Spinal cord (tissue), 10 donors: ENCODE data around the gene HUNK. TPM values are rescaled to one million over a fixed set of nuclear protein-coding genes. Genes with fewer than 3 reads are reported as not detected.
"Not testable (repeated sequence)": the region's sequence is repeated elsewhere in the genome, so short reads cannot be mapped to it uniquely, and the experiment has no call there.

ENCODE experiments used
- DNase-seq, 6 donors: peaks; one replicate each; pipeline versions ENCODE4 v3.0.0 to v3.0.0-alpha.2; 2013 to 2015; ENCODE audit warnings: low spot score in 6 of 6, low read depth in 4 of 6
- H3K27ac ChIP-seq: one replicate; pipeline ENCODE4 v1.5.1; 2013; ENCODE audit warnings: low read depth, low read length, control low read depth
- H3K27me3 ChIP-seq: one replicate; pipeline ENCODE4 v1.6.1; 2013; ENCODE audit warnings: low read length; ENCODE audit not compliant: control insufficient read depth, insufficient read depth
- H3K36me3 ChIP-seq: one replicate; pipeline ENCODE4 v1.6.1; 2013; ENCODE audit warnings: low read length; ENCODE audit not compliant: control insufficient read depth, insufficient read depth
- H3K4me1 ChIP-seq: one replicate; pipeline ENCODE4 v1.6.1; 2013; ENCODE audit warnings: low read length; ENCODE audit not compliant: control insufficient read depth, insufficient read depth
- H3K4me3 ChIP-seq: one replicate; pipeline ENCODE4 v1.5.1; 2013; ENCODE audit warnings: low read depth, low read length, control low read depth
- H3K9me3 ChIP-seq: one replicate; pipeline ENCODE4 v1.6.1; 2013; ENCODE audit warnings: low read length; ENCODE audit not compliant: control insufficient read depth, insufficient read depth
- WGBS: methylation state at CpG from one replicate; pipeline ENCODE4 v1.1.5; 2013; ENCODE audit warnings: missing lambda C conversion rate; ENCODE audit not compliant: insufficient coverage; 5-methylcytosine and 5-hydroxymethylcytosine counted together
- polyA plus RNA-seq, 2 donors: library from polyadenylated mRNA; unstranded; fragments of 120-200 nt; gene quantifications; one replicate each; pipeline ENCODE4 v1.2.1, GENCODE V29; 2013; ENCODE audit not compliant: insufficient read length in 2 of 2
- total RNA-seq, 2 donors: library from RNA; depleted of rRNA in 1 of 2; stranded (reverse); fragments of 120-200 nt in 1 of 2; fragments of >200 nt in 1 of 2; gene quantifications; one replicate each; pipeline versions ENCODE4 v1.2.3 to v1.2.4, GENCODE V29; 2013 to 2014
- donor health status: healthy.

HUNK gene
- total and polyA plus RNA-seq, 4 donors, result 3.0 to 8.2 (median 6.3) TPM

GRCh38 chr21:32015461-32016139, 142.8 kb downstream of the HUNK start:
- H3K27ac ChIP-seq, result no peak overlapping the region
- H3K36me3 ChIP-seq, result no peaks in the 10 kb centered on the region
- no peaks in the 10 kb centered on the region for H3K27me3 ChIP-seq
- H3K4me3 ChIP-seq, result no peak overlapping the region
- H3K4me1 ChIP-seq, result peaks cover 7% of the 10 kb centered on the region
- peak in 1 of 6 donors; percentile 83 for DNase-seq
- H3K9me3 ChIP-seq, result no peaks in the 10 kb centered on the region
- WGBS, result 41% methylated on average over 5 of the region's 7 CpGs

- 86% methylated on average over 3 of the region's 3 CpGs for WGBS
- peaks cover 18% of the 10 kb centered on the region for H3K4me1 ChIP-seq
- no peaks in the 10 kb centered on the region for H3K36me3 ChIP-seq
- DNase-seq, result no peak
- H3K4me3 ChIP-seq, result no peak overlapping the region
- H3K27ac ChIP-seq, result no peak overlapping the region
- H3K9me3 ChIP-seq, result no peaks in the 10 kb centered on the region
- no peaks in the 10 kb centered on the region for H3K27me3 ChIP-seq
Observed at GRCh38 chr21:32018381-32018780, 145.6 kb downstream of the HUNK start.

- no peaks in the 10 kb centered on the region for H3K9me3 ChIP-seq
- H3K36me3 ChIP-seq, result no peaks in the 10 kb centered on the region
- H3K4me3 ChIP-seq, result no peak overlapping the region
- peak in 1 of 6 donors; percentile 18 for DNase-seq
- H3K4me1 ChIP-seq, result peaks cover 18% of the 10 kb centered on the region
- 32% methylated on average over 5 of the region's 5 CpGs for WGBS
- H3K27me3 ChIP-seq, result no peaks in the 10 kb centered on the region
- no peak overlapping the region for H3K27ac ChIP-seq
Observed at GRCh38 chr21:32020564-32020963, 147.7 kb downstream of the HUNK start.

GRCh38 chr21:32021319-32021994, 148.6 kb downstream of the HUNK start:
- H3K36me3 ChIP-seq, result no peaks in the 10 kb centered on the region
- peaks cover 18% of the 10 kb centered on the region for H3K4me1 ChIP-seq
- H3K27me3 ChIP-seq, result no peaks in the 10 kb centered on the region
- DNase-seq, result peak; percentile 41 to 91 (median 63)
- no peak overlapping the region for H3K4me3 ChIP-seq
- no peak overlapping the region for H3K27ac ChIP-seq
- WGBS, result 44% methylated on average over 10 of the region's 12 CpGs
- no peaks in the 10 kb centered on the region for H3K9me3 ChIP-seq

- Histone ChIP-seq H3K9me3 (no peaks in the 10 kb centered on the region), H3K4me1 (peaks cover 18% of the 10 kb centered on the region), H3K27ac (no peak overlapping the region), H3K36me3 (no peaks in the 10 kb centered on the region), H3K4me3 (no peak overlapping the region), H3K27me3 (no peaks in the 10 kb centered on the region)
- no peak for DNase-seq
- WGBS, result no CpG with 5 or more reads among the region's 6 CpGs
Observed at GRCh38 chr21:32022146-32022545, 149.3 kb downstream of the HUNK start.

- no peaks in the 10 kb centered on the region for H3K27me3 ChIP-seq
- H3K36me3 ChIP-seq, result no peaks in the 10 kb centered on the region
- WGBS, result 60% methylated on average over 7 of the region's 7 CpGs
- DNase-seq, result no peak
- no peaks in the 10 kb centered on the region for H3K9me3 ChIP-seq
- no peaks in the 10 kb centered on the region for H3K4me1 ChIP-seq
- H3K4me3 ChIP-seq, result no peak overlapping the region
- no peak overlapping the region for H3K27ac ChIP-seq
Observed at GRCh38 chr21:32030146-32030652, 157.4 kb downstream of the HUNK start.

DNA sequence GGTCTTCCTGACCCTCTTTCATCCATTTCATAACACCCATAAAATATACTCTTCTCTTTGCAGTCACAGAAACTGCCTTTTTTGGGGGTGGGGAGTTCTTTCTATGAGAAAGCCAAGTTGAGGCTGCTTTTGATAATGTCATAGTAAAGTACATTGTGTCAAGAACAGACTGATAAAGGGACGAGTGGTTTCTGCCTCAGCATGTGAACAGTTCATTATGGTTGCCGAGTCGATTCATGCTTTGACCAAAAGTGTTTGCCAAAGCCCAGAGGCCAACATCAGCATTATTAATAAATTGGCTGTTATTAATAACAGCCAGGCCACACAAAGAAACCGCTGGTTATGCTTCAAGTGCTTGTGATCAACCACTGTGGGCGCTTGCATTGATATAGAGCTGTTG, 162.0 kb downstream of the HUNK start:
- no peak overlapping the region for H3K27ac ChIP-seq
- H3K36me3 ChIP-seq, result no peaks in the 10 kb centered on the region
- 94% methylated on average over 2 of the region's 5 CpGs for WGBS
- no peak overlapping the region for H3K4me3 ChIP-seq
- no peaks in the 10 kb centered on the region for H3K4me1 ChIP-seq
- no peaks in the 10 kb centered on the region for H3K27me3 ChIP-seq
- H3K9me3 ChIP-seq, result no peaks in the 10 kb centered on the region
- DNase-seq, result no peak

- 83% methylated on average over 1 of the region's 2 CpGs for WGBS
- no peak for DNase-seq
- H3K36me3 ChIP-seq, result no peaks in the 10 kb centered on the region
- no peaks in the 10 kb centered on the region for H3K27me3 ChIP-seq
- H3K4me1 ChIP-seq, result no peaks in the 10 kb centered on the region
- H3K27ac ChIP-seq, result no peak overlapping the region
- H3K9me3 ChIP-seq, result no peaks in the 10 kb centered on the region
- H3K4me3 ChIP-seq, result no peak overlapping the region
Observed at GRCh38 chr21:32035617-32036016, 162.8 kb downstream of the HUNK start.

DNA sequence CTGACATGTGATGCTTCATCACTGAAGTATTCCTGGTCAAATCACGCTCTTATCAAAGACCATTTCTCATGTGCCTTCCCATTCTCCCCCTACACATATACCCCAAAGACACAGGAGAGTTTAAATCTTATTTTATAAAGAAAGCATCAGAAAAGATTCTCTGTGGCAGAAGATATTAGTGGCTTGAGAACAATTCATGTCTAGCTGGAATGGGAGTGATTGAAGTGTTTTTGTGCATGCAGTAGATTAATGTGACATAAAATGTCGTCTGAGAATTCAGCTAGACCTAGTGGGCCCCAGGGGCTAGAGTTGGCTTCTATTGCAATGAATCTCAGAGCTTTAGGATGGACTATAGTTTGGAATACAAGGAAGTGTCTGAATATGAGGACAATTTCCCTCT, 163.9 kb downstream of the HUNK start:
- Histone ChIP-seq H3K4me3 (no peak overlapping the region), H3K36me3 (no peaks in the 10 kb centered on the region), H3K27me3 (no peaks in the 10 kb centered on the region), H3K4me1 (no peaks in the 10 kb centered on the region), H3K9me3 (no peaks in the 10 kb centered on the region), H3K27ac (no peak overlapping the region)
- 55% methylated on average over 1 of the region's 2 CpGs for WGBS
- DNase-seq, result peak in 1 of 6 donors; percentile 56

DNA sequence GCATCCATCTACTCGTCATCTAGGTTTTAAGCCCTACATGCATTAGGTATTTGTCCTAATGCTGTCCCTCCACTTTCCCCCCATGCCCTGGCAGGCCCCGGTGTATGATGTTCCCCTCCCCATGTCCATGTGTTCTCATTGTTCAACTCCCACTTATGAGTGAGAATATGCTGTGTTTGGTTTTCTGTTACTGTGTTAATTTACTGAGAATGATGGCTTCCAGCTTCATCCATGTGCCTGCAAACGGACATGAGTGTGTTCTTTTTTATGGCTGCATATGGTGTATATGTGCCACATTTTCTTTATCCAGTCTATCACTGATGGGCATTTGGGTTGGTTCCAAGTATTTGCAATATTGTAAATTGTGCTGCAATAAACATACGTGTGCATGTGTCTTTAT, 165.9 kb downstream of the HUNK start:
- H3K9me3 ChIP-seq, H3K4me1 ChIP-seq, H3K27me3 ChIP-seq, H3K4me3 ChIP-seq, H3K36me3 ChIP-seq, H3K27ac ChIP-seq, DNase-seq: not testable (repeated sequence)
- no CpG with 5 or more reads among the region's 4 CpGs for WGBS
